GM19025 (cell line): ENCODE data around the gene GPR87.

Experiments used
- ATAC-seq: cut with Tn5 transposase; IDR thresholded peaks from one replicate; pipeline ENCODE4 v1.9.1; 2021; ENCODE audit warnings: mild to moderate bottlenecking, low read depth, moderate library complexity; ENCODE audit not compliant: unreplicated experiment

GPR87 gene

DNA sequence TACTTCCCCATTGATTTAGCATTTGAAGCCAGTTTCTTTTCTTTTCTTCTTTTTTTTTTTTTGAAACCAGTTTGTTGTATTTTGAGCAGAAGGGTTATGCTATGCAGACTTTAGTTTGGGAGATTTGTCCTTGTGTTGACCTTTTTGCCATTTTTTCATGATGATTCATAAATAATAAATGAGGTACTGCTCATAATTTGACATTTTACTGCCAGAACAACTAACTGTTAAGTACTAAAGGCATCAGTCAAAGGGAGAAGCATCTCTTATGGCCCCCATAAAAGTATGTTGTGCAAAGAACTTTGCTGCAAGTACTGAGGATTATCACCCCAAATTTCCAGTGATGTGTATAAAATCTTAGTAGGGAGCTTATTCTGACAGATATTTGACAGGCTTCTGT is 1.7 kb upstream of the GPR87 start:
- ATAC-seq, result no peak

DNA sequence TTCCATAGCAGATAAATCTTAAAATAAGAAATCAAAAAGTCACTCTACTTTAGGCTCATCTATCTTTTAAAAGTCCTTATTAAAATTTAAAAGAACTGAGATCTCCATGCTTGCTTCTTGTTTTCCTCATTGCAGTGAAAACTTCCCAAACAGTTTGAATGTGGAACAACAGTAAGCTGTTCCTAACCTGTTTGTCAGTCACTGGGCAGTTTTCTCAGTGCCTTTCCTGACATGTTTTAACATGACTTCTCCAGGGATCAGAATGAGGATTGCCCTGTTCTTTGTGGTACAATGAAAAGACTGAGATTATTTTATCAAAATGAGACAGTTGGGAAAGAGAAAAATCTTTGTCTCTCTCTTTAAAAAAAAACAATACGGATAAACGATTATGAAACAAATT is 774 bp downstream of the GPR87 start:
- no peak for ATAC-seq

DNA sequence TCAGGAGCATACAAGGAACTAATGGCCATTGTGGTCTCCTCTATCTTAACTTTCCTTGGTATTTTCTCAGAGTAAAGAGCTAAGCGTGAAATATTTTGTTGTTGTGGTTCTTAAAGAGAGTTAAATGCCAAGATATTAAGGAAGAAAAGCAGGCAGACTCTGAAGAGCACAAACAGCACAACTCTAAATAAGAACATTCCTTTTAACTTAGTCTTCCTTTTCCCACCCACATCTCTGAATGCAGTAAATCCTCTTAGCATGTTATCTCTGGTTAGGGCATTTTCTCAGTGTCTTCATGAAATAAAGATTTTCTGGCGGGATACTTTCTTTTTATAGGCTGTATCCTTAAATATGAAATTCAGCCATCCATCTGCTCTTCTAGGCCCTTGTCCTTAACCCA is 1.5 kb downstream of the GPR87 start:
- no peak for ATAC-seq

DNA sequence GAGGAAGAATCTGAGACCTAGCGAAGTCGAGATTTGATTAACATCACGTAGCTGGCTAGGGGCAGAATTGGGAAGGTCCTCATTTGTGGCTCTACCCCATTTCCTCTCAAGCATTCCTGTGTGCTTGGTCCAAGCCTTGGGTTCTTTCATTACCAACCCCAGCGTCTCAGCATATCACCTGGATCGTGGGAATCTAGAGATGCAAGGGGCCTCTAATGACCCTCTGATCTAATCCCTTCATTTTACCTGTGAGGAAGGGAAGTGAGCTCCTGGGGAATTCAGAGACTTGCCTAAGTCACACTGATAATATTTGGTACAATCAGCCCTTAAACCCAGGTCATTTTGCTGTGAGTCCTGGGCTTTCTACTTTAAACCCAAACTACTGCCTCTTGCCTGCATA is 2.0 kb downstream of the GPR87 start:
- ATAC-seq, result no peak

DNA sequence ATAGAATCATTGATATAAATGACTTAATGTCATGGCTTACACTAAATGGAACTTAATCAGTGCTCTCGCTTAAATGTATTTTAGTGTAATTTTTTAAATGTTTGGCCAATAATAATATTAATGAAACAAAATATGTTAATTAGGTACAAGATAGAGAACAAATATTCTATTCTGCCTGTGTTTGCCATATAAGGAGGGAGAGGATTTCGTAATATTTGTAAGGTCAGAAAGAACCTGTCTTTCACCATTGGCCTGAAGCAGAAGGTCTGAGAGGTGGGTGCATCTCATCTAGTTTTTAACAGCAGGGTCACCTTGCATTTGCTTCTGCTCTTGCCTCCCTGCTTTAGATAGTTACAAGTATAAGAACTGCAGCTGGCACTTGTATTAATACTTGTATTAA is 2.5 kb downstream of the GPR87 start:
- no peak for ATAC-seq

DNA sequence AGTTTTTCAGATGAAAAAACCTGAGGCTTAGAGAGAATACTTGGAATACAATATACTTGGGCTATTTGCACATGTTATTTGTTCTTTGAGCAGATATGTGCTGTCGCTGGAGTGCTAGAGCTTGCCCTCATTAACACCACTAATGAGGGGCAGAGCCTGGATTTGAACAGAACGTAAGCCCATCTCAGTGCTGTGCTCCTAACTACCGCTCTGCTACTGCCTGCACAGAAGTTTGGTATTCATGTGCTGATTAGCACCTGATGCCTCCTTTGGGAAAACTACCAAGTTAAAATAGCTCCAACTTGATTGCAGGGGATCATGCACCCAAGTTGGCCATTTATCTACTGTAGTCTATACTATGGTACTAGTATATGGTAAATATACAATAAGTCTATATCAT is 3.6 kb downstream of the GPR87 start:
- ATAC-seq, result no peak

DNA sequence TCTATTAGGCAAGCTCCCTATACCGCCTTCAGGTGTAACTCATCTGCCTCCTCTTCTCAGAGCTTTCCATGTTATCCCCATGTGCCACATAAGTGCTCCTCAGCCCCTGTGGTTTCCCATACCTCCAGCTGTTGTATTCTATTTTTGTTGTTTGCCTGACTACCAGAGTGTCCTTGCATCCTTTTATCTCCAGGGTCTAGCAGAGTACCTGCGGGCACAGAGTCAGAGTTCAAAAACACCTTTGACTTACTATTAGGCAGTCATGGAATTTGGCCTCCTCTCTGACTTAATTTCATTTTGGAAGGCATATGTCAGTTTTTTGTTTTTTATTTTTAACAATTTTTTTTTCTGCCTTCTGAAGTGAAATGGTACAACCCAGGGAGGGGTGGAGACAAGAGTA is 7.1 kb downstream of the GPR87 start:
- ATAC-seq, result no peak

DNA sequence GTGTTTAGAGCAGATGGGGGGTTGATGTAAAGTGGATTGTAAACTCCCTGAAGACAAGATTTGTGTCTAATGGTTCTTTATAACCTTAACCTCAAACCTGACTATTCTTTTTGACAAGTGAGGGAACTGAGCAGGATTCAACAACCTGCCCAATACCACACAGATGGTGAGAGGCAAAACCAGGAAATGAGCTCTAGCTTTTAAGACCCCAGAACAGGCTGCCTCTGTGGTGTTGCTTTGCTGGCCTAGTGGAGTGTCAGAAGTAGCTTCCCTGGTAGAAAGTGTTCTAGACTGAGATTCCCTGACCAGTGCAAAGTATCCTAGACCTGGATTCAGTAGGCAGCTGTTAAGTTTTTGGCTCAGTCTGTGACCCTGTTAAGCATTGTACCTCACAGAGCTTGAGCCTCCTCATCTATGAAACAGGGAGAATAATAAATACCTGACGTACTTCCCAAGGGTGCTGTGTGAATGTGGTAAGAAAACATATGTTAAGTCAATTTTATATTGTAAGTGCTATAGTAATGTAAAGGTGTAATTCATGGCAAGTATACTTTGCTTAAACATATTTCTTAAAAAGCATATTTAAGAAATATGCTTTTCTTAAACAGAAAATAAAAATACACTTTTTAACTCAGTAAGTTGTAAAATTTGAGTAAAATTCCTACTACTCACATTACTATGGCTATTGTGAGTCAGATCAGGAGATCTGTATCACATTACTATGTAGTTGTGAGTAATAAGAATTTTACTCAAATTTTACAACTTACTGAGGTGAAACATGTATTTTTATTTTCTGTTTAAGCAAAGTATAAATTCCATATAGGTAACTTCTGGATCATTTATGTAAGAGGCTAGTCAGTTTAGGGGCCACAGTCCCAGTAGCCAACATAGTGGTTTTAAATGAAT is 8.8 kb downstream of the GPR87 start:
- ATAC-seq, result no peak

DNA sequence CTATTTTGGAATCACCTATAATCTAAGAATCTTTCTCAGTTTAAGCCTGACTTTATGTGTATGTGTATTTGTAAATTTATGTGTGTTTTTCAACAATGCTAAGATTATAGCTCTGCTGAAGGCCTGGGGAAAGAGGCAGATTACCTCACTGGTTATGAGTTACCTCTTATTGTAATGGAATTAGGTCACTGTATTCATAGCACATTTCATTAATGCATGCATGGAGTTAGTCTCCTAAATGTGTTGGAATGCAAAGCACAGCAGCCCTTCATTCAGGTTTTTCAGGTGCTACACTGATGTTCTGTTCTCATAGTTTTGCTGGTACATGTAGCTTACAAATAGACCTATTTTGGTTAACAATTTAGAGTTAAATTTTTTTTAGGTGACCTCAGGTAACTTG is 9.5 kb downstream of the GPR87 start:
- ATAC-seq, result no peak

DNA sequence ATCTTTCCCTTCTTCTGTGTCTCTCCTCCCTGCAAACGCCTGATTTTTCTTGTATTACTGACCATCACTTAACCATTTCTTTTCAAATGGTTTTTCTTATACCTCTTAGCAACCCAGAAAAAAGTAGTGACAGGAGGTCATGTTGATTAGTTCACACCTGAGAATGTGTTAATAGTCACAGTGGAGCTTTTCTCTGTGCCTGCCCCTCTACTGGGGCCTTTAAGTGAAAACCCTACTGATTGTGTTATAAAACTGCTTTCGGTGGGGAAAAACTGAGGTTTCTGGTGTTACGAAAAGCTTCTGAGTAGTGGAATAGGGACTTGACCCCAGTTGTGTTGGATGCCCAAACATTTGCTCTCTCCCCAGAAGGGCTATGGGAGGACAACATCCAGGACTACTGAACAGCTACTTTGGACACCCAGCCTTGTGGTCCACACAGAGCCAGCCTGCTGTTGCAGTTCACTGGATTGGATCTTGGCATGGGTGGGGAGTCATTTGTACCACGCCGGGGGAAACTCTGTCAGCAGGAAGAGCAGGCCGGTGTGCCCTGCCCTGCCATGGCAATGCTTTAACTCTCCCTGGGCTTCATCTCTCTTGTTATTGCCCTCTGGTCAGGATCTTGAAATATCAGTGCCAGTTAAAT is 10.3 kb downstream of the GPR87 start:
- no peak for ATAC-seq

DNA sequence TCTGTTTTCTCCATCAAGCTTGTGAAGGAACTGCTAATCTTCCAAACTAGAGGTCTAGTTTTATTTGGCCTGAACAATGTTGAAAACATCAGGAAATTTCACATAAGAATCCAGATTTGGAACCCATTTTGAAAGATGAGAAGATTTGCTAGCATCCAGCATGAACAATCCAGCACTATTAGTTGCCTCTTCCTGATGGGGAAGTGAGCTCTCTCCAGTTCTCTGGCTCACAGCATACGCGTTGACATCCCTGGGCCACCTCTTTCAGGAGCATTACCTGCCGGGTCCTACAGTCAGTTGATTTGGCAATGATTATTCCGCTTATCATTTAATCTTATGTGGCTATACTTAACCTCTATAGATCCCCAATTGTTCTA is 10.9 kb downstream of the GPR87 start:
- no peak for ATAC-seq

DNA sequence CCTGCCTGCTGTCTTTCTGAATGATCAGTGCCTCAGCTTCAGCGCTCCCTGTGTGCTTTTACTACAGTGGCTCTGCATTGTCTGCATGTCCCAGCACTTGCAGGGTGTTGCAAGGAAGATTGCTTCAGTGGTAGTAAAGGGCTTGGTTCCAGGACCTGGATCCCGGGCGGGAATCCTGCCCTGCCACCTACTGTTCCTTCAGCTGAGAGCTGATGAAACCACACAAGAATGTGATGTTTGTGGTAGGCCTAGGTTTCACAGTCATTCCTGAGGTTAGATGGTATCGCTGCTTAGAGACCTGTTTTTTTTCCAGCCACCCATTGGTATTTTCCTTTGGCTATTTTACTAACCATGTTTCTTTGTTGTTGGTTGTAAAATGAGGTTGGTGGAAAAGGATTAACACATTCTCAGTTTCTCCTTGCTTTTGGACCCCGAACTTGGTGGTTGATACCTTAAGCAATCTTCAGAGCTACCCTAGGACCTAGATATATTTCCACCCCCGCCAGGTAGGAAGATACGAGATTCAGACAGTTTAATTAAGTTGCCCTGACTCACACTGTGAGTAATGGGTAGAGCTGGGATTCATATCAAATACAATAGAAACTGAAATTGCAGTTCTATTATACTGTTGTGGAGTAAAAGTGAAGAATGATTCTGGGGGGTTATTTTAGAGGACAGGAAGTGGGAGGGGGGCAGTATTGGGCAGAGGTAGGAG is 11.4 kb downstream of the GPR87 start:
- no peak for ATAC-seq

DNA sequence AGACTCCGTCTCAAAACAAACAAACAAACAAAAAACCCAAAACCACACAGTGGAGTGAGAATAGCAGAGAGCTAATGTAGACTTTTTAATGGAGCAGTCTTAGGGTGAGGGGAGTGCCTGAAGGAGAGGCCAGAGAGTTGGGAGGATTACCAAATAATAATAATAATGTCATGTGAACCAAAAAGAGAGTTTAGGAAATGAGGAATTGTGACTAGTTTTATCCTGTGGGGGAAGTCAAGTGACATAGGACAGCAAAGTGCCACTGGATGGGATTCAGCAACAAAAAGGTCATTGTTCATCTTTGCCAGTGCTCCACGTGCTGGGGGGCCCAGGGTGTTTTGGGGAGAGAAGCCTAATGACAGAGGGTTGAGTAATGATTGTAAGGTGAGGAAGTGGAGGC is 12.9 kb downstream of the GPR87 start:
- ATAC-seq, result no peak

DNA sequence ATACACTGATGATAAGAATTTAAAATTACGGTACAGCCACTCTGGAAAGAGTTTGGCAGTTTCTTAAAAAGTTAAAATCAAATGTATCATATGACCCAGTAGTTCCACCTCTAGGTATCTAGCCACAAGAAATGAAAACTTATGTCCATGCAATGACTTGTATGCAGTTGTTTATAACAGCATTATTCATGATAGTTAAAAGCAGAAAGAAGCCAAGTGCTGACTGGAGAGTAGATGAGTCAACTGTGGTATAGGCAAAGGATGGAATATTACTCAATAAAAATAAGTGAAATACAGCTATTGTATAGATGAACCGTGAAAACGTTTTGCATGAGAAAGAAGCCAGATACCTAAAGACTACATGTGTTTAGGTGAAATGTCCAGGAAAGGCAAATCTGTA is 14.8 kb downstream of the GPR87 start:
- ATAC-seq, result no peak

DNA sequence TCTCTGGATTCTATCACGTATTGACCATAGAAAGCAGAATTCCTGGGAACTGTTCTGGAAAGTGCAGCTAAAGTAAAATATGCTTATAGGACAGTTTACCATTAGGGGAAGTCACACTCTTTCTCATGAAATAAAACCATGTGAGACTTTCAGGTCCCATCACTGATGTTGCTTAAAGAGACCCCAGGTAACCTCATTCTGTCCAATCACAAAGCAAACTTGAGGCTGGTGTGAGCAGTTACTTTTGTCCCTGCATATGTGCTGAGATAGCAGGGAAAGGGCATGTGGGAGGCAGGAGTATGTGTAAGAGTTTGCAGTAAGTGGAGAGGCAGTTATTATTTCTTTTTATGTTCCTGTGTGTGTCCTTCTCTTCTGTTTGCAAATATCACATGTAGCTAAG is 16.1 kb downstream of the GPR87 start:
- no peak for ATAC-seq

DNA sequence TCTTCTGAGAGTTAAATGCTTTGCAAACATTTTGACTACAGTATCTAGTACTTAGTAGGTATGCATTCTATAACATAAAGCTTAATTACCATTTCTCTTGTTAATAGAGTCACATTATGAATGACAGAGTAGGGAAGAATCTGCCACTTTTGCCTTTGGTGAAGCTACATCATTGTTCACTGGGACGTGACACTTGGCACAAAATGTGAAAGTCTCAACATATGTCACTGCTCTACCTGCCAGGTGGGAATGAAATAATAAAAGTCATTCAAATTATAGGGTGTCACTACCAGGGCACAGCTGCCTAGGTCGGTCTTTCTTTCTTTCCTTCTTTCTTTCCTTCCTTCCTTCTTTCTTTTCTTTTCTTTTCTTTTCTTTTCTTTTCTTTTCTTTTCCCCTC is 17.6 kb downstream of the GPR87 start:
- no peak for ATAC-seq

DNA sequence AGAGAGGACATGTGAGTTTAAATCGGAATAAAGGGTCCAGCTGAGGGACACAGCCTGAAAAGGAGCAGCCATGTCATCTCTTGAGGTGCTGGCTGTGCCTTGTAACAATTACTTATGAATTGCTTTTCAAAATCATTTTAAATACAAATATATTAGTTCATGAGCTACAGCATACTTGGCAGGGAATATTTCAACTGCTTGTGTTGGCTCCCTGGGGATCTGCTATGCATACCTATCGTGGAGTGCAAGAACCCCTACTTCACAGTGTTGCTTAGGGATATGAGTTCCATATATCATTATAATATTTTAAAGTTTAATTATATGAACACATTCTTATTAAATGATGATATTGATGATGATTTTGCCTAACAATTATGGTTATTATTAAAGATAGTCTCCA is 19.2 kb downstream of the GPR87 start:
- no peak for ATAC-seq

DNA sequence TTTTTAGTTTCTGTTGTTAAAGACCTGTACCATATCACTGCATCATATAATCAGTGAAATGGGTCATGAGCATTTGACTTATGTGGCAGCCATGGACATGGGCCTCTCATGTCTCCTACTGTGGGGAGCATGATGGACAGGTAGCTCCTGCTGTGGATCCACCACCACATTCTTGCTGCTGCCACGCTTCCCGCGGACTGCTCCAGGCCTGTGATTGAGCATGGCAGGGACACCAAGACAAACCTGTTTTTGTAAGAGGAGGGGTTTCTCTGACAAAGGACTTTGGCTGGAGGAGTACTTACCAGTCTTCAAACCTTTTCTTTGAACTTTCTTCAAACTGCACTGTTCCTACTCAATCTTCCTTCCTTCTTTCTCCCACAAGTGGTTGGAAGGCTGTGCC is 20.4 kb downstream of the GPR87 start:
- ATAC-seq, result no peak

DNA sequence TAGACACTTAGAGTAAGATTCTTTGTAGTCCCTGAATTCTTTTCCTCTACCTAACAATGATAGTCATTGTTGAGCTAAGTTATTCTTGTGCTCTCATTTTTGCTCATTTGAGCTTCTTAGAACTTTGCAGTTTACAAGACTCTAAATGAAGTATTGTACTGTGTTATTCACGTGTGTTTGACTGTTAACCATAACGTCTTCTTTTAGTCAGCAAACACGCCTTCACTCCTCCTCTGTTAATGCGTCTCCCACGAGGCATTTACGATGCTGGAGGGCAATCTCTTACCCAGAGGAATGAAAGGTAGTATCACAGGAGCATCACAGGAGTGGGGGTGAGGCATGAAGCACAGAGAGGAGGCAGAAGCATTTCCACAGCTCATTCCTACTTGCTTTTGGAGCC is 23.5 kb downstream of the GPR87 start:
- ATAC-seq, result no peak

DNA sequence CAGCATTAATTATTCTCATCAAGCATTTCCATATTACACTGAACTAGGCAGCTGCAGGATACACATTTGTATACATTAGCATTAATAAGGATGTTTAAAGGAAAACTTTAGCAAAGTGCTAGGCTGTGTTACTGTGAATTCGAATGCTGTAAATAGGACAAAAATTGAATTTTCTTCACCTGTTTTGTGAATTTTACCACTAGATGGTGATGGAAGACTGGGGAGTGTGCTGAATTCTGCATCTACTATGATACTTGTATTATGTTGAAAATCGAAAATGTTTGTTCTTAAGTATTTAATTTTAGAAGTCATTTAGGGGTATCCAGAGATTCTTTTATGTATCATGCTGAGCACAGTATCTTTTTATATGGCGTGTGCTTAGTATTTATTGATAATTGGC is 25.9 kb downstream of the GPR87 start:
- ATAC-seq, result no peak

DNA sequence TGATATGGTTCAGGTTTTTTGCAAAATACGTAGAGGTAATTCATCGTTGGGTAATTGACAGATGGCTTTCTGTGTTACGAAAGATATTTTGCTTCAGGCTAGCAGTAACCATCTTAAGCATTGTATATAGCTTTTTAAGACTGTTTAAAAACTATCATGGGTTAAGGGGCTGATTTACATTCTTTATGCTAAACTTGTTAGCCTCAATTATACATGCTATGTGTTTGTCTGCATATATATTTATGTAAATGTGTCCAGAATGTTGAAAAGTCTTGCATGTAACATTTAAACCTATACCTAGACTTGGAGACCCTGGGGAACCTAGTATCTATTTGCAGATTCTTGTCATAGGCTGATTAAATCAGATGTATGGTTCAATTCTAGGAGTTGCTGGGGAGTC is 27.2 kb downstream of the GPR87 start:
- no peak for ATAC-seq

DNA sequence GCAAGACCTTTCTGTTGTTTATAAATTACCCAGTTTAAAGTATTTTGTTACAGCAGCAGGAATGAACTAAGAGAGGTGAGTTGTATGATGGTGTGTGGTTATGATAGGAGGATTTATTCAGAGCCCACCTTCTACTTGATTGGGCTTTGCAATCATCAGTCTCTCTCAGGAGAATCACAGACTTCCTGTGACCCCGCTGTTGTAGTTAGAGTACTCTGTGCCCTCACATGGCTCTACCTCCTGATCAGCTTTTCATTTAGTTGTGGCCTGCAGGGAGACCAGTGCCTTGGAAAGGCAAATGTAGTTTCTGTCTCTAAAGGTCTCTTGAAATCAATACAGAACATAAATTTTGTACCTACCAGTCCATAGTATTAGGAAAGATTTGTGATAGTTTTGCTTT is 30.7 kb downstream of the GPR87 start:
- ATAC-seq, result no peak
